T-helper 2 cell (primary cell): ENCODE measurements around the gene ORC2.
A peak's percentile ranks its signal among the peaks of the same experiment; 100 is the strongest.
"Not testable (repeated sequence)": the region's sequence is repeated elsewhere in the genome, so short reads cannot be mapped to it uniquely, and the experiment has no call there.

Experiments used
- DNase-seq, 5 experiments: peaks; one replicate each; pipeline versions ENCODE4 v3.0.0 to v3.0.0-alpha.2; 2012 to 2022

ORC2 gene

GRCh38 chr2:200930947-200931626, 32.4 kb downstream of the ORC2 start:
- DNase-seq, result no peak

GRCh38 chr2:200929334-200930249, 33.9 kb downstream of the ORC2 start:
- no peak for DNase-seq

- DNase-seq, result peak in 1 of 5 experiments; percentile 76
These were observed 41.0 kb downstream of the ORC2 start for GRCh38 chr2:200922439-200922838.

- DNase-seq, result no peak
These were observed 49.8 kb downstream of the ORC2 start for GRCh38 chr2:200913654-200914053.

GRCh38 chr2:200909958-200910357, 53.5 kb downstream of the ORC2 start:
- DNase-seq, result no peak

GRCh38 chr2:200905618-200906296, 57.7 kb downstream of the ORC2 start:
- peak in 3 of 5 experiments; percentile 10 to 62 (median 27) for DNase-seq

GRCh38 chr2:200901459-200902072, 61.9 kb downstream of the ORC2 start:
- peak in 4 of 5 experiments; percentile 50 to 90 (median 62) for DNase-seq

GRCh38 chr2:200899482-200899881, 64.0 kb downstream of the ORC2 start:
- DNase-seq, result no peak

- DNase-seq, result peak; percentile 78 to 100 (median 95)
These were observed 74.5 kb downstream of the ORC2 start, which contains the start of the genes NIF3L1 and PPIL3 for GRCh38 chr2:200888704-200889625. Gene NIF3L1, plus strand, starts transcription at chr2:200889371. Its CDS starts 2,573 bp downstream, at chr2:200891944. Gene PPIL3, minus strand, starts transcription at chr2:200889077. Its CDS starts 1,462 bp downstream, at chr2:200887615.

- DNase-seq, result not testable (repeated sequence)
These were observed 81.7 kb downstream of the ORC2 start for GRCh38 chr2:200881715-200882249.

- no peak for DNase-seq
These were observed 85.1 kb downstream of the ORC2 start for GRCh38 chr2:200878289-200878880.

- no peak for DNase-seq
These were observed 86.0 kb downstream of the ORC2 start for GRCh38 chr2:200877443-200877842.

- no peak for DNase-seq
These were observed 89.9 kb downstream of the ORC2 start for GRCh38 chr2:200873560-200873959.

- DNase-seq, result no peak
These were observed 92.3 kb downstream of the ORC2 start for GRCh38 chr2:200871151-200871550.

- DNase-seq, result no peak
These were observed 94.4 kb downstream of the ORC2 start for GRCh38 chr2:200869014-200869413.

- peak; percentile 88 to 97 (median 96) for DNase-seq
These were observed 99.1 kb downstream of the ORC2 start, which contains the start of gene CLK1 for GRCh38 chr2:200864176-200865034. Gene CLK1, minus strand, starts transcription at chr2:200864658. Its CDS starts 2,796 bp downstream, at chr2:200861862.

GRCh38 chr2:200863782-200864175, 99.7 kb downstream of the ORC2 start:
- peak in 1 of 5 experiments; percentile 58 for DNase-seq

GRCh38 chr2:200862532-200863000, 100.9 kb downstream of the ORC2 start:
- peak in 4 of 5 experiments; percentile 36 to 91 (median 57) for DNase-seq

GRCh38 chr2:200861617-200862155, 101.8 kb downstream of the ORC2 start:
- DNase-seq, result no peak
